Large intestine (tissue), 3 donors: ENCODE results near the gene EPB41L4B. TPM values are rescaled to one million over a fixed set of nuclear protein-coding genes. Genes with fewer than 3 reads are reported as not detected.

Source experiments
- DNase-seq, 2 donors: peaks; one replicate each; pipeline versions ENCODE4 v3.0.0 to v3.0.0-alpha.2; 2013
- H3K27ac ChIP-seq: one replicate; pipeline ENCODE4 v1.5.1; 2013; ENCODE audit warnings: low read length
- H3K27me3 ChIP-seq: 2 replicates; pipeline ENCODE4 v1.6.1; 2013; ENCODE audit warnings: low read length; ENCODE audit not compliant: control insufficient read depth, insufficient read depth
- H3K36me3 ChIP-seq: 2 replicates; pipeline ENCODE4 v1.6.1; 2013; ENCODE audit warnings: low read length; ENCODE audit not compliant: control insufficient read depth, insufficient read depth
- H3K4me1 ChIP-seq: one replicate; pipeline ENCODE4 v1.6.1; 2013; ENCODE audit warnings: low read length; ENCODE audit not compliant: control insufficient read depth, insufficient read depth
- H3K4me3 ChIP-seq: one replicate; pipeline ENCODE4 v1.5.1; 2013; ENCODE audit warnings: low read length
- H3K9me3 ChIP-seq: one replicate; pipeline ENCODE4 v1.6.1; 2013; ENCODE audit warnings: mild to moderate bottlenecking, low read depth, low read length, moderate library complexity; ENCODE audit not compliant: control insufficient read depth
- WGBS: methylation state at CpG from one replicate; pipeline ENCODE4 v1.1.5; 2013; ENCODE audit warnings: low lambda C conversion rate; ENCODE audit not compliant: insufficient coverage; 5-methylcytosine and 5-hydroxymethylcytosine counted together
- polyA plus RNA-seq: library from polyadenylated mRNA; unstranded; fragments of 120-200 nt; gene quantifications from one replicate; pipeline ENCODE4 v1.2.1, GENCODE V29; 2013

The EPB41L4B gene
- polyA plus RNA-seq, 1 donor: 35.5 TPM

DNA sequence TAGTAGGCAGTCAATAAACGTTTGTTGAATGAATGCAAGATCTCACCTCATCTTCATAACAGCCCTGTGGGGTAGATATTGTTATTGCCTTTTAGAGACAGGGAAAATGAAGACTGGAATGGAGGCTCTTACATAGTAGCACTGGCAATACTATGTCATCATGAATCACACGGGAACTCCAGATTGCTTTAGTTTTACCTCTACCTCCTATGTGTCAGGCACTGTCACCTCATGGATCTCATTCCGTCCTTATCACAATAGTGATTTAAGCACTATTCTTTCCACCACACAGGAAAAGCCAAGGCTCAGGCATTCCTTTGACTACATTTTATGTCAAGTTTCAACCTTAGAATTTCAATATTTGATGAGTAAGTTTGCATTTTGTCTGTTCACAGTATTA lies 2.9 kb upstream of the EPB41L4B start:
- Histone ChIP-seq H3K4me3 (no peak overlapping the region), H3K4me1 (peaks cover 8% of the 10 kb centered on the region), H3K36me3 (no peaks in the 10 kb centered on the region), H3K9me3 (no peaks in the 10 kb centered on the region), H3K27ac (no peak overlapping the region), H3K27me3 (peaks cover 8% of the 10 kb centered on the region)
- WGBS: 20% methylated on average over 1 of the region's 3 CpGs
- DNase-seq: no peak

- peak overlapping the region; percentile 26 for H3K27ac ChIP-seq
- H3K9me3 ChIP-seq: no peaks in the 10 kb centered on the region
- peaks cover 17% of the 10 kb centered on the region for H3K4me1 ChIP-seq
- WGBS: no CpG with 5 or more reads among the region's 5 CpGs
- DNase-seq: no peak
- peaks cover 11% of the 10 kb centered on the region for H3K27me3 ChIP-seq
- H3K4me3 ChIP-seq: no peak overlapping the region
- no peaks in the 10 kb centered on the region for H3K36me3 ChIP-seq
Measured at GRCh38 chr9:109321727-109322126, 868 bp upstream of the EPB41L4B start.

DNA sequence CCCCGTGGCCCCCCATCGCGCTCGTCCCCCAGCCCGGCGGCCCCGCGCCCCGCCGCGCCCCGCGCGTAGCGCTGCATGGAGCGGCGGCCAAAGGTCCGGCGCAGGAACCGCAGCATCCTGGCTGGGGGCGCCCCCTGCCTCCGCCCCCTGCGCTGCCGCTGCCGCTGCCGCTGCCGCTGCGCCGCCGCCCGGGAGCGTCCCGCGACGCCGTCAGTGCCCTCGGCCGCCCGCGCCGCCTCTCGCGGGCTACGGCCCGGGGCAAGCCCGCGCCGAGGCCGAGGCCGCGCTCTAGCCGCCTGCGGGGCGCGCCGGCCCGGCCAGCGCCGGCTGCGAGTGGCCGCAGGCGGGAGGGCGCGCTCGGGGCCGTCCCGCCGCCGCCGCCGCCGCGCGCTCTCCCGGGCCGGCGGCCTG lies 523 bp downstream of the EPB41L4B start:
- WGBS: no CpG with 5 or more reads among the region's 77 CpGs
- H3K36me3 ChIP-seq: no peaks in the 10 kb centered on the region
- no peaks in the 10 kb centered on the region for H3K9me3 ChIP-seq
- H3K4me3 ChIP-seq: no peak overlapping the region
- no peak overlapping the region for H3K27ac ChIP-seq
- H3K27me3 ChIP-seq: peaks cover 11% of the 10 kb centered on the region
- peak in 1 of 2 donors; percentile 62 for DNase-seq
- H3K4me1 ChIP-seq: peaks cover 26% of the 10 kb centered on the region

DNA sequence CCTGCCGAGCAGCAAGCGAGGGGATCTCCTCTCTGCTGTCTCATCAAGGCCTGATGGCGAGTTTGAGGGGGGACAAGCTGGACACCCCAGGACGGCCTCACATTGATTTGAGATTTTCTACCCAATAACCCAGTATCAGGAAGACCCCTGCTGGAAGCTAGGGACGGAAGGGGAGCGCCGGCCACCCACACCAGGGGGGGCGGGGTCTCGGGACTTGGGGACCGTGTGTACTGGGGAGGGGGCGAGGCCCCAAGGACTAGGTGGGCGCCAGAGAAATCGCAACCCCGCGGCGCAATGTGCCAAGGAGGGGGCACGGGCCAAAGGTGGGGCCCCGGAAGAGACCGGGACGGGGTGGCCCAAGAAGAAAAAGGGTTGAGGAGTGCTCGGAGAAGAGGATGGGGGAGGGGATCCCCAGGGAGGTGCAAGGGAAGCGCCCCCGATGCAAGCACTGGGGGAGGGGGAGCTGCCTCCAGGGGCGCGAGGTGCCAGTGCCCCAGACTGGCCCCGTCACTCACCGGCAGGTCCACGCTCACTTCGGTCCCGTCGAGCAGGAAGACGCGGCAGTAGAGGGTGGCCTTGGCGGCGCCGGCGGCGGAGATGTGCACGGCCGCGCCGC lies 1.1 kb downstream of the EPB41L4B start:
- no peaks in the 10 kb centered on the region for H3K9me3 ChIP-seq
- H3K4me3 ChIP-seq: peak overlapping the region; percentile 66
- peak in 1 of 2 donors; percentile 58 for DNase-seq
- H3K4me1 ChIP-seq: peaks cover 30% of the 10 kb centered on the region
- H3K36me3 ChIP-seq: no peaks in the 10 kb centered on the region
- peaks cover 11% of the 10 kb centered on the region for H3K27me3 ChIP-seq
- H3K27ac ChIP-seq: peak overlapping the region; percentile 12
- no CpG with 5 or more reads among the region's 42 CpGs for WGBS

GRCh38 chr9:109319017-109319625 lies 1.7 kb downstream of the EPB41L4B start:
- Histone ChIP-seq H3K27me3 (peaks cover 11% of the 10 kb centered on the region), H3K9me3 (no peaks in the 10 kb centered on the region), H3K27ac (peak overlapping the region; percentile 12), H3K36me3 (no peaks in the 10 kb centered on the region), H3K4me3 (peak overlapping the region; percentile 66), H3K4me1 (peaks cover 36% of the 10 kb centered on the region)
- DNase-seq: no peak
- WGBS: no CpG with 5 or more reads among the region's 41 CpGs

DNA sequence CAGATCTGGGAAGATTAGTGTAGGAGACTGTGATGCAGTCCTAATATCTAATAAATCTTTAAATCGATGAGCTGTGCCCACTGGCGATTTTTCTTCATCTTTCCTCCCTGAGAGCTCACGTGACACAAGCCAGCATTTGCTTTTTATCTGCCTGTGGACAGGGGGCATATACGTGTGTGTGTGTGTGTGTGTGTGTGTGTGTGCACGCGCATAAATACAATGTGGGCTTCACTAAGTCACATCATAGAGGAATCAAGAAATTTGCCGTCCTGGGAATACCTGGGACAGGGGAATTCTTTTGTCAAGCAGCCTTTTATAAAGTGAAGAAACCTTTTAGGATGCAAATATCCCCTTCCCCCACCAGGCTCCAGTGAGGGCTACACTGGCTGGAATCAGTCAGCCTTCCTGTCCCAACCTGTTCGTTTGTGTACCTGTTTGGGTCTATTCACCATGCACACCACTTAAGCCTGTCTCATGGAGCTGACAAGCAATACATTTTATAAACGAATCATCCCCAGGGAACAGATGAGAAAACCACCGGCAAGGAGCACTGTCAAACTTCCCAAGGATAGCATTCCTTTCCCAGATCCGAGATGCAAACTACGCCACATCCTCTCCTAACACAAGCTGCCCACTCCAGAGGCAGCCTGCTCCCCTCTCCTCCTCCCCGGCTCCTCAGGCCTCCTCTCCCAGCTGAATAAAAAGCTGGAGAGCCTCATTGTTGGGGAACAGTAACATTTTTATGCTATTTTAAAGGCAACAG lies 2.7 kb downstream of the EPB41L4B start:
- Histone ChIP-seq H3K4me3 (no peak overlapping the region), H3K27ac (no peak overlapping the region), H3K9me3 (no peaks in the 10 kb centered on the region), H3K4me1 (peaks cover 44% of the 10 kb centered on the region), H3K27me3 (peaks cover 11% of the 10 kb centered on the region), H3K36me3 (no peaks in the 10 kb centered on the region)
- WGBS: 100% methylated on average over 1 of the region's 13 CpGs
- no peak for DNase-seq

DNA sequence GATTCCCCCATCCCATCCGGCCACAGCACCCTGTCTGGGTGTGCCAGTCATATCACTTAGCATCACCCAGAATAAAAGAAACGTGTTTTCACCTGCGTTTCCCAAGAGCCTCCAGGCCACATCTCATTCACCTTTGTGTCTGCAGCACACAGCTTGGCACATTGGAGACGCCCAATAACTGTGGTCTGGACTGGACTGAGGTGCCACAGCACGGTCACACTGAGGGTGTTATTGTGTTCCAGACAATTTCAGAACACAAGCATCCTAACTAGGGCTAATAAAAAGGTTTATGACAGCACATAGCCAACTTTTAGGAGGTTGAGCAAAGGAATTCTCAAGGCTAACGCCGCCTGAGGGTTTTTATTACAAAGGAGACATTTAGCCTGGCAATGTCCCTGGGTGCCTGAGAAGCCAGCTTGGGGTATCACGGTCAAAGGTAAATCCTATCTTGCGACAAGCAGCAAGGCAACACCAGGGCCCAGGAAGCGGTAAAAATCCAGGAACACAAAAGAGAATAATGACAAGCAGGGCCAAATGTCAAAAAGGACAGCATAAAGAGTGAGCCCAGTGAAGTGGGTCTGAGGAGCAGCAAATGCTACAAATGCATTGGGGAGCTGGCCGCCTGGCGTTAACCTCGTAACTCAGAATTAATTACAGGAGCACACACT lies 3.4 kb downstream of the EPB41L4B start:
- Histone ChIP-seq H3K4me3 (no peak overlapping the region), H3K27ac (no peak overlapping the region), H3K36me3 (no peaks in the 10 kb centered on the region), H3K9me3 (no peaks in the 10 kb centered on the region), H3K27me3 (peaks cover 11% of the 10 kb centered on the region), H3K4me1 (peaks cover 47% of the 10 kb centered on the region)
- no peak for DNase-seq
- WGBS: 80% methylated on average over 1 of the region's 13 CpGs

DNA sequence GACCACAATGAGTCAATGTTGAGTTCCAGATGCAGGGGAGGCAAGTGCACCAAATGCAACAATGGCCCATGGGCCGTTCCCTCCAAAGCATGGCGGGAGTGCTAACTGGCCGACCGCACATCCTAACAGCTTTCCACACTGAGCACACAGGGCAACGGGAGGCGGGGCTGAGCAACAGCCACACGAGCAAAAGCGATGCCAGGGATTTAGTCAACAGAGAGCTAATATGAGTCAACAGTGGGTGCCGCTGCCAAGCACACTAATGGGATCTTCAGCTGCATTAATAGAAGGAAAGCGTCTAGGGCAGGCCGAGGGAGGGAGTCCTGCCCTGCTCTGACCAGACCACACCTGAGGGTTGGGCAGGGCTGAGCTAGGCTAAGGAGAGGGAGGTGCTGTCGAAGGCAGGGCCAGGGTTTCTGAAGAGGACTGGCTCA lies 4.6 kb downstream of the EPB41L4B start:
- DNase-seq: no peak
- no CpG with 5 or more reads among the region's 12 CpGs for WGBS
- Histone ChIP-seq H3K4me3 (no peak overlapping the region), H3K36me3 (no peaks in the 10 kb centered on the region), H3K4me1 (peaks cover 43% of the 10 kb centered on the region), H3K27ac (no peak overlapping the region), H3K9me3 (no peaks in the 10 kb centered on the region), H3K27me3 (peaks cover 11% of the 10 kb centered on the region)

- peaks cover 41% of the 10 kb centered on the region for H3K4me1 ChIP-seq
- DNase-seq: no peak
- 71% methylated on average over 1 of the region's 7 CpGs for WGBS
Measured at GRCh38 chr9:109315480-109316206, 5.2 kb downstream of the EPB41L4B start.

More at GRCh38 chr9:109315480-109316206, 5.2 kb downstream of the EPB41L4B start:
- H3K27ac ChIP-seq: no peak overlapping the region
- H3K36me3 ChIP-seq: no peaks in the 10 kb centered on the region
- no peaks in the 10 kb centered on the region for H3K9me3 ChIP-seq
- H3K27me3 ChIP-seq: peaks cover 11% of the 10 kb centered on the region
- H3K4me3 ChIP-seq: no peak overlapping the region
